Measurements from ENCODE around the gene SPTBN1. TPM values are rescaled to one million over a fixed set of nuclear protein-coding genes. Genes with fewer than 3 reads are reported as not detected.

SPTBN1 gene
- total and polyA plus RNA-seq, 5 donors from 2014 or later, result 10.0 to 182 (median 19.6) TPM

DNA sequence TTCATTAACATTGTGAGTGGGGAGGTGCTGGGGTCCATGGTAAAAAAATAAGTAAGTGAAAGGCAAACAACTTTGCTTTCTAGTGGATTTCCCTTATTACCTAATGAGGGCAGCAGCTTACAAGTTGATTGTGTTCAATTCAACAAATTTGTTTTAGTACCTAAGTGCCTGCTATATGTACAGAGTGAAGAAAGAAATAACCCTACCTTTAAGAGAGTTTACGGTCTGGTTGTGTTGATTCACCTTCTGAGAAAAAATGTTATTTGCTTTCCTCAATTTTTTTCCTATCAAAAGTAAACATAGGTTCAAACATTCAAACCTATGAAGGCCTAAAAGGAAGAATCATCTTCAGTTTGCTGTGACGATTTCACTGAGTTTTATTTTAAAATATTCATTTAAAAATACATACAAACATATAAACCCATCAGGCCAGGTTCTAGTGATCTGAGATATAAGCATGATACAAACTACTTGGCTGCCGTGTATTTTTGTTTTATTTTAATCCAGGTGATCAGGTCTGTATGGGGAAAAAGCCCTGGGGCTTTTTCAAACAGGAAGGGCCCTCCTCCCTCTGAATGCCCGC is 1.5 kb upstream of the SPTBN1 start:
- H3K36me3 ChIP-seq (ENCODE audit: control insufficient read depth, insufficient read depth, low read length), result no peaks in the 10 kb centered on the region
- H3K4me1 ChIP-seq (ENCODE audit: control insufficient read depth, insufficient read depth, low read length, poor library complexity, severe bottlenecking), result peaks cover 9% of the 10 kb centered on the region
- Mint-ChIP-seq H3K4me3 (peak overlapping the region; percentile 45 to 79 (median 66)), H3K9me3 (peaks cover 0 to 2% (median 0%) of the 10 kb centered on the region in 7 donors), H3K4me1 (peaks cover 0 to 26% (median 13%) of the 10 kb centered on the region in 4 donors), H3K27ac (no peak overlapping the region), H3K27me3 (peaks cover 51% of the 10 kb centered on the region), H3K36me3 (no peaks in the 10 kb centered on the region)
- ATAC-seq (ENCODE audit: low read depth in 2 of 2) (no peak), DNase-seq (no peak)
- H3K9me3 ChIP-seq (ENCODE audit: control insufficient read depth in 2 of 2, low read length in 2 of 2), result no peaks in the 10 kb centered on the region
- no peak overlapping the region for H3K27ac ChIP-seq (ENCODE audit: insufficient read depth, low read length, poor library complexity, severe bottlenecking)
- no peak overlapping the region for H3K4me3 ChIP-seq (ENCODE audit: low read depth, low read length)
- peaks cover 21% of the 10 kb centered on the region for H3K27me3 ChIP-seq (ENCODE audit: control insufficient read depth, insufficient read depth, low read length)

DNA sequence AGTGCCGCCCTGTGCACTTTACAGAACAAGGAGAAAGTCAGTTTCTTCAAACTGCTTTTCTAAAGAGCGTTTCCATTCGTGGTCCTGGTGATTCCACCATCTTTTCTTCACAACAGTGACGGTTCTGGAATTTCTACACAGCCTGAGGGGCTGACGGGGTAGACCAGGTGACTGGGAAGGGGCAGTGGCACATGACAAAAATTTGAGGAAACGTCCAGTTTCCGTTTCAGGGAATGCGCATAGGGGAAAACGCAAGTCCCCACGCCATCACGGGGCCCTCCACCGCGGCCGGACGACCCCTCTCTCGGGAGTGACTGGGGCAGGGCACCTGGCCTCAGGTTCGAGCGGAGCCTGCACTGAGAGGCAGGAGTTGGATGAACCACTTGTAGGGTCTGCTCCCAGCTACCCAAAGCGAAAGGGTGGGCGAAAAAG is 980 bp upstream of the SPTBN1 start:
- Mint-ChIP-seq H3K27ac (no peak overlapping the region), H3K27me3 (peaks cover 53% of the 10 kb centered on the region), H3K9me3 (peaks cover 0 to 2% (median 0%) of the 10 kb centered on the region in 7 donors), H3K4me1 (peaks cover 0 to 26% (median 13%) of the 10 kb centered on the region in 4 donors), H3K36me3 (no peaks in the 10 kb centered on the region), H3K4me3 (peak overlapping the region; percentile 45 to 79 (median 62))
- no peak overlapping the region for H3K27ac ChIP-seq (ENCODE audit: insufficient read depth, low read length, poor library complexity, severe bottlenecking)
- H3K4me1 ChIP-seq (ENCODE audit: control insufficient read depth, insufficient read depth, low read length, poor library complexity, severe bottlenecking), result peaks cover 9% of the 10 kb centered on the region
- peaks cover 26% of the 10 kb centered on the region for H3K27me3 ChIP-seq (ENCODE audit: control insufficient read depth, insufficient read depth, low read length)
- H3K36me3 ChIP-seq (ENCODE audit: control insufficient read depth, insufficient read depth, low read length), result no peaks in the 10 kb centered on the region
- no peak overlapping the region for H3K4me3 ChIP-seq (ENCODE audit: low read depth, low read length)
- DNase-seq (no peak), ATAC-seq (ENCODE audit: low read depth in 2 of 2) (no peak)
- H3K9me3 ChIP-seq (ENCODE audit: control insufficient read depth in 2 of 2, low read length in 2 of 2), result no peaks in the 10 kb centered on the region

- no peak for ATAC-seq (ENCODE audit: low read depth in 2 of 2)
- peaks cover 0 to 26% (median 13%) of the 10 kb centered on the region in 4 donors for H3K4me1 Mint-ChIP-seq
- H3K4me3 Mint-ChIP-seq, result no peak overlapping the region
- H3K4me3 ChIP-seq (ENCODE audit: low read depth, low read length), result no peak overlapping the region
- H3K27me3 Mint-ChIP-seq, result peaks cover 63% of the 10 kb centered on the region
- H3K36me3 ChIP-seq (ENCODE audit: control insufficient read depth, insufficient read depth, low read length), result no peaks in the 10 kb centered on the region
- no peaks in the 10 kb centered on the region for H3K36me3 Mint-ChIP-seq
- no peak overlapping the region for H3K27ac ChIP-seq (ENCODE audit: insufficient read depth, low read length, poor library complexity, severe bottlenecking)
- peaks cover 0 to 2% (median 0%) of the 10 kb centered on the region in 7 donors for H3K9me3 Mint-ChIP-seq
- H3K9me3 ChIP-seq (ENCODE audit: control insufficient read depth in 2 of 2, low read length in 2 of 2), result no peaks in the 10 kb centered on the region
- no peak overlapping the region for H3K27ac Mint-ChIP-seq
- peaks cover 9% of the 10 kb centered on the region for H3K4me1 ChIP-seq (ENCODE audit: control insufficient read depth, insufficient read depth, low read length, poor library complexity, severe bottlenecking)
- no peak for DNase-seq
- H3K27me3 ChIP-seq (ENCODE audit: control insufficient read depth, insufficient read depth, low read length), result peaks cover 31% of the 10 kb centered on the region
These were observed 160 bp downstream of the SPTBN1 start for GRCh38 chr2:54456362-54456611.

- H3K9me3 ChIP-seq (ENCODE audit: control insufficient read depth in 2 of 2, low read length in 2 of 2), result no peaks in the 10 kb centered on the region
- ATAC-seq (ENCODE audit: low read depth in 2 of 2) (peak in 1 of 2 donors; percentile 24), DNase-seq (no peak)
- H3K27me3 Mint-ChIP-seq, result peaks cover 68% of the 10 kb centered on the region
- peak overlapping the region in 3 of 4 donors; percentile 83 to 87 (median 86) for H3K4me3 Mint-ChIP-seq
- H3K27me3 ChIP-seq (ENCODE audit: control insufficient read depth, insufficient read depth, low read length), result peaks cover 33% of the 10 kb centered on the region
- H3K36me3 Mint-ChIP-seq, result no peaks in the 10 kb centered on the region
- H3K4me1 Mint-ChIP-seq, result peaks cover 0 to 26% (median 13%) of the 10 kb centered on the region in 4 donors
- peaks cover 9% of the 10 kb centered on the region for H3K4me1 ChIP-seq (ENCODE audit: control insufficient read depth, insufficient read depth, low read length, poor library complexity, severe bottlenecking)
- H3K9me3 Mint-ChIP-seq, result peaks cover 0 to 2% (median 0%) of the 10 kb centered on the region in 7 donors
- H3K4me3 ChIP-seq (ENCODE audit: low read depth, low read length), result no peak overlapping the region
- H3K27ac Mint-ChIP-seq, result no peak overlapping the region
- no peak overlapping the region for H3K27ac ChIP-seq (ENCODE audit: insufficient read depth, low read length, poor library complexity, severe bottlenecking)
- no peaks in the 10 kb centered on the region for H3K36me3 ChIP-seq (ENCODE audit: control insufficient read depth, insufficient read depth, low read length)
These were observed 640 bp downstream of the SPTBN1 start for GRCh38 chr2:54456612-54457322.

GRCh38 chr2:54457323-54458023 is 1.3 kb downstream of the SPTBN1 start:
- Histone ChIP-seq H3K27me3 (ENCODE audit: control insufficient read depth, insufficient read depth, low read length) (peaks cover 35% of the 10 kb centered on the region), H3K4me3 (ENCODE audit: low read depth, low read length) (no peak overlapping the region), H3K4me1 (ENCODE audit: control insufficient read depth, insufficient read depth, low read length, poor library complexity, severe bottlenecking) (peaks cover 9% of the 10 kb centered on the region), H3K36me3 (ENCODE audit: control insufficient read depth, insufficient read depth, low read length) (no peaks in the 10 kb centered on the region), H3K9me3 (ENCODE audit: control insufficient read depth in 2 of 2, low read length in 2 of 2) (no peaks in the 10 kb centered on the region), H3K27ac (ENCODE audit: insufficient read depth, low read length, poor library complexity, severe bottlenecking) (no peak overlapping the region)
- Mint-ChIP-seq H3K4me1 (peaks cover 0 to 26% (median 13%) of the 10 kb centered on the region in 4 donors), H3K27me3 (peaks cover 71% of the 10 kb centered on the region), H3K9me3 (peaks cover 0 to 2% (median 0%) of the 10 kb centered on the region in 7 donors), H3K4me3 (peak overlapping the region; percentile 83 to 87 (median 86)), H3K36me3 (no peaks in the 10 kb centered on the region), H3K27ac (no peak overlapping the region)
- DNase-seq (peak in 1 of 3 donors; percentile 11), ATAC-seq (ENCODE audit: low read depth in 2 of 2) (no peak)

GRCh38 chr2:54459037-54459441 is 2.9 kb downstream of the SPTBN1 start:
- Histone ChIP-seq H3K4me1 (ENCODE audit: control insufficient read depth, insufficient read depth, low read length, poor library complexity, severe bottlenecking) (peaks cover 9% of the 10 kb centered on the region), H3K9me3 (ENCODE audit: control insufficient read depth in 2 of 2, low read length in 2 of 2) (no peaks in the 10 kb centered on the region), H3K27me3 (ENCODE audit: control insufficient read depth, insufficient read depth, low read length) (peaks cover 44% of the 10 kb centered on the region), H3K27ac (ENCODE audit: insufficient read depth, low read length, poor library complexity, severe bottlenecking) (no peak overlapping the region), H3K36me3 (ENCODE audit: control insufficient read depth, insufficient read depth, low read length) (no peaks in the 10 kb centered on the region), H3K4me3 (ENCODE audit: low read depth, low read length) (no peak overlapping the region)
- peaks cover 75% of the 10 kb centered on the region for H3K27me3 Mint-ChIP-seq
- no peaks in the 10 kb centered on the region for H3K36me3 Mint-ChIP-seq
- DNase-seq, result no peak
- no peak for ATAC-seq (ENCODE audit: low read depth in 2 of 2)
- peak overlapping the region in 1 of 4 donors; percentile 48 for H3K4me3 Mint-ChIP-seq
- peaks cover 0 to 26% (median 13%) of the 10 kb centered on the region in 4 donors for H3K4me1 Mint-ChIP-seq
- no peak overlapping the region for H3K27ac Mint-ChIP-seq
- H3K9me3 Mint-ChIP-seq, result peaks cover 0 to 4% (median 0%) of the 10 kb centered on the region in 7 donors

DNA sequence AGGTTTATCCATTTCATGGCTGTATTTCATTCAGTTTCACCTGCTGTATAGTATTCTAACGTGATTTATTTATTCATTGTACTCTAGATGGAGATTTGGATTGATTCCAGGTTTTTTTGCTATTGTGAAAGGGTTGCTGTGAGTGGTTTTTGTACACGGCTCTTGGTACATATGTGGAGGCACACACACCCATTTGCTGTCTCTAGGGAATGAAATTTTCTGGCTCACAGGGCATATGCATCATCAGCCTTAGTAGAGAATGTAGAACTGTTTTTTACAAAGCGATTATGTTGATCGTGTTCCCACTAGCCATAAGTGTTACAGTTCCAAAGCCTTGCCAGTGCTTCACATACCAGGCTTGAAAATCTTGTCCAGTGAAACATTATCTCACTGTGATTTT is 5.1 kb downstream of the SPTBN1 start:
- Mint-ChIP-seq H3K36me3 (no peaks in the 10 kb centered on the region), H3K4me3 (no peak overlapping the region)

More for the DNA sequence above, 5.1 kb downstream of the SPTBN1 start:
- peaks cover 41% of the 10 kb centered on the region for H3K27me3 ChIP-seq (ENCODE audit: control insufficient read depth, insufficient read depth, low read length)
- H3K4me3 ChIP-seq (ENCODE audit: low read depth, low read length), result no peak overlapping the region
- DNase-seq (no peak), ATAC-seq (ENCODE audit: low read depth in 2 of 2) (no peak)
- no peaks in the 10 kb centered on the region for H3K36me3 ChIP-seq (ENCODE audit: control insufficient read depth, insufficient read depth, low read length)
- peaks cover 9% of the 10 kb centered on the region for H3K4me1 ChIP-seq (ENCODE audit: control insufficient read depth, insufficient read depth, low read length, poor library complexity, severe bottlenecking)
- H3K9me3 ChIP-seq (ENCODE audit: control insufficient read depth in 2 of 2, low read length in 2 of 2), result no peaks in the 10 kb centered on the region
- Mint-ChIP-seq H3K4me1 (peaks cover 0 to 14% (median 6%) of the 10 kb centered on the region in 4 donors), H3K9me3 (peaks cover 0 to 4% (median 0%) of the 10 kb centered on the region in 7 donors), H3K27me3 (peaks cover 67% of the 10 kb centered on the region), H3K27ac (no peak overlapping the region)
- H3K27ac ChIP-seq (ENCODE audit: insufficient read depth, low read length, poor library complexity, severe bottlenecking), result no peak overlapping the region

Data from CD4-positive, CD25-positive, alpha-beta regulatory T cell (primary cell).